GM21423 (cell line): ENCODE data around the gene GSTT4.
"Not testable (repeated sequence)": the region's sequence is repeated elsewhere in the genome, so short reads cannot be mapped to it uniquely, and the experiment has no call there.

ENCODE experiments used
- ATAC-seq: cut with Tn5 transposase; IDR thresholded peaks from one replicate; pipeline ENCODE4 v1.9.1; 2021; ENCODE audit warnings: mild to moderate bottlenecking, moderate library complexity; ENCODE audit not compliant: unreplicated experiment

The GSTT4 gene

DNA sequence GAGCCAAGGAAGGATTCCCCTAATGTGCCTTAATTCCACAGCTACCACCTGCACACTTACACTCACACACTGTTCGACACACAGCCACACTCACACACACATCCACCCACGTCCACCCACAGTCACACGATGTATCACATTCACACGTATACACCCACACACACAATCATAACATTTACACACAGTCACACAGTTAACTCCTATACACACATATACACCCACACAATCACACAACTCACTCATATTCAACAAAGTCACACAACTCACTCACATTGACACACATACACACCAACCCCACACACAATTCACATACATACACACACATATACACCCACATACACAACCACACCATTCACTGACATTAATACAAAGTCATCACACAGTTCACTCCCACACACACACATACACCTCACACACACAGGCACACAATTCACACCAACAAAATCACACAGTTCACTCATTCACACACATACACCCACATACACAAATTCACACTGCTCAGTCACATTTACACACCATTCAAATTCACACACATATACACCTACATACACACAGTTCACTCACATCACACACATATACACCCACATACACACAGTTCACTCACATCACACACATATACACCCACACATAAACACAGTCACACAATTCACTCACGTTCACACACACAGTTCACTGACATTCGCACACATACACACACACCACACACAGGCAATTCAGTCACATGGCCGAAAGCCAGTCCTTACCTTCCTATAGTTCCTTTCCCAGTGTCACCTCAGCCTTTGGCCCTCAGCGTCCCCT lies 50.9 kb downstream of the GSTT4 start:
- not testable (repeated sequence) for ATAC-seq

DNA sequence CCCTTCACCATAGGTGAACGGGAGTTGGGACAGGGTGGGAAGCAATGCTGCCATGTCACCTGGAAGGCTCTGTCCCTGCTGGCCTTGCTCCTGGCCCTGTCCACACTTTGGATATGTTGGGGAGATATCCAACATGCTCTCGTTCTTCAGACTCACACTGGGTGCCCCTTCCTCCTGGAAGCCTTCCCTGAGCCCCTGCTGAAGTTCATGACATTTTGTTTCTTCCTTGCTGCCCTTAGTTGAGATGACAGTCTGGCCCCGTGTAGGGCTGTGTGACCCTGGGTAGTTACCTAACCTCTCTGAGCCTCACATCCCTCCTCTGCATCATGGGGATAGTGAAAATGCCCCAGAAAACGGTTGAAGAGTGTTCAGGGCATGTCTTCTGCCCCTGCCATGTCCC lies 51.8 kb downstream of the GSTT4 start:
- not testable (repeated sequence) for ATAC-seq

DNA sequence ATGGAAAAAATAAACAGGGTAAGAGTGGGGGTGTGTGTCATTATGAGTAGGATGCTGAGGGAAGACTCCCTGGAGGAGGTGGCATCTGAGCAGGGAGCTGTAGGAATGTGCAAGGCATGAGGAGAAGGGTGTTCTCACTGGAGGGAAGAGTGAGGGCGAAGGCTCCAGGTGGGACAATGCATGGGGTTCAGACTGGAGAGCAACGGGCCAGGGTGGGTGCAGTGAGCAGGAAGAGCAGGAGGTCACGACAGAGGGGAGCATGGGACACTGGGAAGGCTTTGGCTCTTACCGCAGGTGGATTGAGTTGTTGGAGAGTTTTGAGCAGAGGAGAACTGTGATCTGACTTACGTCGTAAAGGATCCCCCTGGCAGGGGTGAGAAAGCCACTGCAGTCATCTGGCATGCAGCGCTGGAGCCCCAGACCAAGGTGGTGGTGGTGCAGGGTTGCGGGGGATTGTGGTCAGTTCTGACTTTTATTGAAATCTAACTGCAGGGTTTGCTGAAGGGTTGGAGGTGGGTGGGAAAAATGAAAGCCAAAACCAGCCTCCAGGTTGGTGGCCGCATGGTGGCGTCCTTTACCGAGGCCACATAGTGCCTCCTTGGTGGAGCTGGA lies 52.4 kb downstream of the GSTT4 start:
- not testable (repeated sequence) for ATAC-seq

DNA sequence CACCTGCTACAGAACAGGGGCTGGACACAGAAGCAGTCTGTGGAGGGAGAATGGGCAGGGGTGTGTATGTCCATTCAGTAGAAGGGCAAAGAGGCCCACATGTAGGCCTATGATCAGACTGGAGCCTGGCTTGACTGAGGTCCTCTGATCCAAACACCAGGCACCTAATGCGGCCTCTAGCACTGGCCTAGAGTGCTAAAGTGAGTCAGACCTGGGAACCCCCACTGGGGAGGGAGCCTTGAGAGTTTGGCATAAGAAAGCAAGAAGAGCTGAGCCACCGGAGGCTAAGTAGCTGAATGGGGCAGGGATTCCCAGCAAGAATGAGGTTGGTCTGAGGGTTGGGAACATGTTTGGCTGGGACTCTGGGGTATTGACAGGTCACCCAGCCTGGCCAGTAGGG lies 53.9 kb downstream of the GSTT4 start:
- not testable (repeated sequence) for ATAC-seq

DNA sequence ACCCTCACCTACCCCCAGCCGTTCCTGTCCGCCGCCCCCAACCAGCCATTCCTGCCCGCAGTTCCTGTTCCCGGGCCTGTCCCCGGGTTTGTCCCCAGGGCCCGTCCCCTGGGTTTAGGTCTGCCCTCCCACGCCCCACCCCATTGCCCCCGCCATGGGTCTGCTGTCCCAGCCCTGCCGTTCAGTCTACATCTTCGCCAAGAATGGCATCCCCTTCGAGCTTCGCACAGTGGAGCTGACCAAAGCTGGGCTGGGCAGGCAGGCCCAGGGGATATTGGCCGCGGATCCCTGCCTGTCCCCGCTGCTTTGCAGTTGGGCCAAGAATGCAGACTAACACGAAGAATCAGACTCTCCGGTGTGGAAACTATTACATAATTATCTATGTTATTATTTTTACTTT lies 55.5 kb downstream of the GSTT4 start:
- not testable (repeated sequence) for ATAC-seq
